OCI-LY7 (cell line): ENCODE data around the gene SEMA4B. TPM values are rescaled to one million over a fixed set of nuclear protein-coding genes. Genes with fewer than 3 reads are reported as not detected.

Experiments used
- BruUV-seq: library from RNA; stranded (reverse); fragments of 400-500 nt; replicated peaks from 2 replicates; lab custom pipeline; 2021; lab: Mats Ljungman, UMichigan
- CTCF ChIA-PET: fragments of 300-600 bp; sonication (Branson Sonifier 250); formaldehyde crosslinking; loops from one replicate; lab custom pipeline; 2022; ENCODE audit warnings: antibody characterized with exemption; ENCODE audit not compliant: unreplicated experiment; lab: Charles Lee
- POLR2A ChIA-PET: fragments of 300-600 bp; sonication (Branson Sonifier 250); formaldehyde crosslinking; loops from one replicate; lab custom pipeline; 2022; ENCODE audit warnings: antibody characterized with exemption; lab: Charles Lee
- DNase-seq: peaks from one replicate; pipeline ENCODE4 v3.0.0-alpha.2; 2015; ENCODE audit warnings: low spot score
- H2AFZ ChIP-seq: fragments of 200-600 bp; sonication (generic), shearing (Covaris generic); 2 replicates; pipeline ENCODE4 v1.6.1; 2014; ENCODE audit warnings: mild to moderate bottlenecking, antibody characterized with exemption, low read length, moderate library complexity
- H3K27ac ChIP-seq: fragments of 200-600 bp; sonication (generic); 2 replicates; pipeline ENCODE4 v1.5.1; 2014; ENCODE audit warnings: mixed run types, low read depth, mild to moderate bottlenecking, moderate library complexity, low read length, inconsistent platforms; ENCODE audit not compliant: poor library complexity, severe bottlenecking
- H3K36me3 ChIP-seq: fragments of 200-600 bp; sonication (generic); 2 replicates; pipeline ENCODE4 v1.6.1; 2014; ENCODE audit warnings: mild to moderate bottlenecking, antibody characterized with exemption, low read length, moderate library complexity, mixed read lengths; ENCODE audit not compliant: insufficient read depth
- H3K4me1 ChIP-seq: fragments of 200-600 bp; sonication (generic); 2 replicates; pipeline ENCODE4 v1.5.1; 2014; ENCODE audit warnings: mild to moderate bottlenecking, low read length; ENCODE audit not compliant: insufficient read depth, poor library complexity, severe bottlenecking
- H3K4me2 ChIP-seq: fragments of 200-600 bp; sonication (generic); 2 replicates; pipeline ENCODE4 v1.6.1; 2014; ENCODE audit warnings: mild to moderate bottlenecking, low read length
- H3K4me3 ChIP-seq: fragments of 200-600 bp; sonication (generic); 2 replicates; pipeline ENCODE4 v1.5.1; 2014; ENCODE audit warnings: mild to moderate bottlenecking, low read depth, low read length; ENCODE audit not compliant: poor library complexity, severe bottlenecking
- H3K79me2 ChIP-seq: fragments of 200-600 bp; sonication (generic); 2 replicates; pipeline ENCODE4 v1.6.1; 2016; ENCODE audit warnings: low read depth, mild to moderate bottlenecking, low read length, moderate library complexity, mixed read lengths; ENCODE audit not compliant: insufficient read depth
- H3K9me2 ChIP-seq: fragments of 200-600 bp; sonication (generic); 2 replicates; pipeline ENCODE4 v1.6.1; 2016; ENCODE audit warnings: mild to moderate bottlenecking, low read length, mixed read lengths; ENCODE audit not compliant: insufficient read depth
- H3K9me3 ChIP-seq: fragments of 200-600 bp; sonication (generic); 2 replicates; pipeline ENCODE4 v1.6.1; 2014; ENCODE audit warnings: mild to moderate bottlenecking, mixed run types, low read length, mixed read lengths
- H4K20me1 ChIP-seq: fragments of 200-600 bp; sonication (generic); 2 replicates; pipeline ENCODE4 v1.6.1; 2014; ENCODE audit warnings: mild to moderate bottlenecking, antibody characterized with exemption, low read length, moderate library complexity, mixed read lengths; ENCODE audit not compliant: insufficient read depth
- CTCF ChIP-seq: fragments of 200-600 bp; sonication (generic); conservative IDR thresholded peaks from 2 replicates; pipeline ENCODE4 v1.5.1; 2014; ENCODE audit warnings: mild to moderate bottlenecking, antibody characterized with exemption, low read length, moderate library complexity, mixed read lengths
- EZH2phosphoT487 ChIP-seq: fragments of 200-600 bp; sonication (generic); IDR thresholded peaks from 2 replicates; pipeline ENCODE4 v1.6.1; 2018; ENCODE audit warnings: low read depth, borderline replicate concordance, mild to moderate bottlenecking, mixed run types, antibody characterized with exemption, low read length, moderate library complexity, mixed read lengths
- intact Hi-C: fragments of 100-400 bp; cut with micrococcal nuclease; formaldehyde crosslinking; loops from one replicate; pipeline ENCODE4 v1.10.0; 2022; ENCODE audit not compliant: unreplicated experiment
- total RNA-seq, 2 experiments: library from RNA; depleted of rRNA in 1 of 2; stranded (reverse); fragments of >200 nt in 1 of 2; shearing (Covaris generic) in 1 of 2; gene quantifications; 2 replicates each; pipeline ENCODE4 v1.2.3, GENCODE V29; 2014 to 2022

SEMA4B gene
- total RNA-seq, 2 experiments from 2014 or later = 21.9 to 34.9 TPM

DNA sequence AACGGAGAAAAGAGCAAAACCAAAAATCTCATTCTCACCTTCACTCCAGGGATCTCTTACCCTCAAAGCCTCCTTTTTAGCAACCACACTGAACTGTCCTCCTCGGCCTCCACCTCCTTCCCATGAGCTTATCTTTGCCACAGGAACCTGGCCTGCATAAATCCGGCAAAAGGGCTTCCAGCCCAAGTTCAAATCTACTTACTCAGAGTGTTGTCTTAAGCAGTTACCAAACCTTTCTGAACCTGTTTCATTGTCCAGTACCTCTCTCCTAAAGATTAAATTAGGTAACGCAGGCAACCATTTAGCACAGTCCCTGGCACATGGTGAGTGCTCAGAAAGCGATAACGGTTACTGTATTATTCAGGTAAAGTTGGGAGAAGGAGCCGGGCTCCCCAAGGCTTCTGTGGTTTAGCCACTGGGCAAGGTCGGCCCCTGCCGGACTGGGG, 31.8 kb downstream of the SEMA4B start:
- no peak for DNase-seq
- Histone ChIP-seq H4K20me1 (no peaks in the 10 kb centered on the region), H3K4me2 (peak overlapping the region; percentile 93), H3K4me3 (peak overlapping the region; percentile 79), H3K36me3 (peaks cover 35% of the 10 kb centered on the region), H3K4me1 (peaks cover 31% of the 10 kb centered on the region), H2AFZ (peak overlapping the region; percentile 56; the same call in 1 of the 2 replicates), H3K27ac (peak overlapping the region; percentile 73), H3K9me3 (no peaks in the 10 kb centered on the region), H3K9me2 (no peaks in the 10 kb centered on the region), H3K79me2 (peaks cover 20% of the 10 kb centered on the region; the same call in 1 of the 2 replicates)
- CTCF ChIA-PET = interaction anchor here (0.6 to 0.8 kb wide), 2 partner anchors 61 to 873 kb away, joined by 3 read pairs; no protein-coding TSS in a partner anchor
- TF ChIP-seq EZH2phosphoT487 (no peak), CTCF (peak; percentile 62)
- intact Hi-C loops = loop anchor here (2.0 to 10.0 kb wide), 5 partner anchors 42 to 762 kb away; partner anchors contain the start of genes IDH2 and PRC1
- POLR2A ChIA-PET = interaction anchor here (0.5 to 3.5 kb wide), 8 partner anchors 11 to 554 kb away, joined by 3 to 23 read pairs (median 4); partner anchors contain the start of genes NGRN and SEMA4B
- BruUV-seq = no TSS peak

DNA sequence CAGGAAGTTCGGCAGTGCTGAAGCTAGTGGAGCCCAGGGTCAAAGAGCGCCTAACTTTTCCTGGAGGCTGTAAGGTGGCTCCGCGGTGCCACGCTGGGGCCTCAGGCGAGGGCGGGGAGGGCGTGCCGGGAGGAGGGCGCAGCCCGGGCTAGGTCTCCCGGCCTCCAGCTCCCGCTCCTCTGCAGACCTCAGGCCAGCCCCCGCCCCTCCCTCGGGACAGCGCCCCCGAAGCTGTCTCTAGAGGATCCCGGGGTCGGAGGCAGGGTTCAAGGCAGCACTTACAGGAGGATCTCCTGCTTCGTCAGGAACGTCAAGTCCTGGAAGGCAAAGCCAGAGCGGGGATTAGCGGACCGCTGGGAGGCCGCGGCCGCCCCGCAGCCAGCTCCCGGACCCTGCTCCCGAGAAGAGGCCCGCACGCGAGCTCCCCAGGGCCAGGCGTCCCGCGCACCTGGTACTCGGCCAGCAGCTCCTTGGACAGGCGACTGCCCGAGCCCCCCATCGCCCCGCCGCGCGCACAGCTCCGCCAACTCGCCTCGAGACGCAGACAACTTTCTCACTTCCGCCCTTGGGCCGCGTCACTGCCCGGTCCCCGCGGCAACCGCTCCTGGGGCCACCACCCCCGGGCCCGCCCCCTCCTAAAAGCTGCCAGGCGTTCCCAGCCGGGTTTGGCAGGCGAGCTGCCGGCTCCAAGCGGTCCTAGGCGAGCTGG, 32.4 kb downstream of the SEMA4B start, which contains the start of gene CIB1:
Gene CIB1 (minus strand): TSS at position 555 of the 709 bp plus-strand sequence. CDS start 56 bp downstream, at position 499.
- peaks cover 35% of the 10 kb centered on the region for H3K36me3 ChIP-seq
- TF ChIP-seq EZH2phosphoT487 (no peak), CTCF (0 out of 2 replicates have a peak, but pooled peaks have one; percentile 18)
- H3K9me2 ChIP-seq = no peaks in the 10 kb centered on the region
- CTCF ChIA-PET = interaction anchor here (0.6 kb wide), 1 partner anchor 874 kb away, joined by 3 read pairs; no protein-coding TSS in a partner anchor
- peak within 1 kb of the TSS; percentile 79 for H3K4me3 ChIP-seq
- peaks cover 31% of the 10 kb centered on the region for H3K4me1 ChIP-seq
- intact Hi-C loops = loop anchor here (1.0 to 10.0 kb wide), 6 partner anchors 32 to 761 kb away; partner anchors contain the start of genes IDH2, NGRN and PRC1
- peaks cover 20% of the 10 kb centered on the region; the same call in 1 of the 2 replicates for H3K79me2 ChIP-seq
- no peaks in the 10 kb centered on the region for H4K20me1 ChIP-seq
- no TSS peak for BruUV-seq
- peak within 1 kb of the TSS; percentile 96 for H3K4me2 ChIP-seq
- peak; percentile 97 for DNase-seq
- H3K9me3 ChIP-seq = no peaks in the 10 kb centered on the region
- POLR2A ChIA-PET = interaction anchor here (0.6 to 3.5 kb wide), 20 partner anchors 11 to 134 kb away, joined by 3 to 23 read pairs (median 3); partner anchors contain the start of genes NGRN and SEMA4B
- H3K27ac ChIP-seq = peak within 1 kb of the TSS; percentile 73
- peak within 1 kb of the TSS; percentile 94 for H2AFZ ChIP-seq
